ENCODE measurements around the gene FGF18.

Gene FGF18

GRCh38 chr5:171462136-171462927 lies 42.9 kb downstream of the FGF18 start:
- Histone ChIP-seq H3K79me2 (no peaks in the 10 kb centered on the region), H3K9me3 (ENCODE audit: control insufficient read depth, low read length) (no peaks in the 10 kb centered on the region)

GRCh38 chr5:171462928-171463861 lies 43.7 kb downstream of the FGF18 start:
- no peaks in the 10 kb centered on the region for H3K9me3 ChIP-seq (ENCODE audit: control insufficient read depth, low read length)
- no peak overlapping the region for H3K4me3 ChIP-seq (ENCODE audit: low read depth, low read length)
- H3K9ac ChIP-seq, result no peak overlapping the region
- TF ChIP-seq CTCF (IDR thresholded peaks at IDR 0.05), result no peak
- H3K27me3 ChIP-seq (ENCODE audit: control insufficient read depth, insufficient read depth, low read length), result no peaks in the 10 kb centered on the region
- H3K79me2 ChIP-seq, result no peaks in the 10 kb centered on the region
- H3K4me1 ChIP-seq, result no peaks in the 10 kb centered on the region
- H2AFZ ChIP-seq, result no peak overlapping the region
- H3K36me3 ChIP-seq (ENCODE audit: control insufficient read depth, insufficient read depth, low read length), result no peaks in the 10 kb centered on the region
- no peak overlapping the region for H3K4me2 ChIP-seq (ENCODE audit: low read length)
- no peak overlapping the region for H3K27ac ChIP-seq

More at GRCh38 chr5:171462136-171462927, 42.9 kb downstream of the FGF18 start:
- no peak for TF ChIP-seq CTCF (IDR thresholded peaks at IDR 0.05)
- no peak overlapping the region for H3K9ac ChIP-seq
- no peaks in the 10 kb centered on the region for H3K27me3 ChIP-seq (ENCODE audit: control insufficient read depth, insufficient read depth, low read length)
- no peak overlapping the region for H3K4me2 ChIP-seq (ENCODE audit: low read length)
- H3K4me1 ChIP-seq, result no peaks in the 10 kb centered on the region
- H3K36me3 ChIP-seq (ENCODE audit: control insufficient read depth, insufficient read depth, low read length), result no peaks in the 10 kb centered on the region
- H3K27ac ChIP-seq, result no peak overlapping the region
- no peak overlapping the region for H3K4me3 ChIP-seq (ENCODE audit: low read depth, low read length)
- no peak overlapping the region for H2AFZ ChIP-seq

- TF ChIP-seq CTCF (IDR thresholded peaks at IDR 0.05), result no peak
- Histone ChIP-seq H3K9me3 (ENCODE audit: control insufficient read depth, low read length) (no peaks in the 10 kb centered on the region), H3K9ac (no peak overlapping the region), H2AFZ (no peak overlapping the region), H3K27me3 (ENCODE audit: control insufficient read depth, insufficient read depth, low read length) (no peaks in the 10 kb centered on the region), H3K4me3 (ENCODE audit: low read depth, low read length) (no peak overlapping the region), H3K27ac (no peak overlapping the region), H3K36me3 (ENCODE audit: control insufficient read depth, insufficient read depth, low read length) (no peaks in the 10 kb centered on the region), H3K4me2 (ENCODE audit: low read length) (no peak overlapping the region), H3K79me2 (no peaks in the 10 kb centered on the region), H3K4me1 (no peaks in the 10 kb centered on the region)
Observed at GRCh38 chr5:171463862-171464229, 44.4 kb downstream of the FGF18 start.

GRCh38 chr5:171464829-171465228 lies 45.4 kb downstream of the FGF18 start:
- H3K27me3 ChIP-seq (ENCODE audit: control insufficient read depth, insufficient read depth, low read length), result no peaks in the 10 kb centered on the region
- H3K4me1 ChIP-seq, result no peaks in the 10 kb centered on the region
- no peak overlapping the region for H3K4me2 ChIP-seq (ENCODE audit: low read length)
- no peak overlapping the region for H3K4me3 ChIP-seq (ENCODE audit: low read depth, low read length)
- TF ChIP-seq CTCF (IDR thresholded peaks at IDR 0.05), result no peak
- H3K79me2 ChIP-seq, result no peaks in the 10 kb centered on the region
- no peak overlapping the region for H2AFZ ChIP-seq
- no peaks in the 10 kb centered on the region for H3K9me3 ChIP-seq (ENCODE audit: control insufficient read depth, low read length)
- H3K9ac ChIP-seq, result no peak overlapping the region
- no peaks in the 10 kb centered on the region for H3K36me3 ChIP-seq (ENCODE audit: control insufficient read depth, insufficient read depth, low read length)
- no peak overlapping the region for H3K27ac ChIP-seq

Data from parathyroid adenoma (tissue), 2 donors.